ENCODE measurements around the gene NOB1.

- no peak for TF ChIP-seq EZH2 (IDR thresholded peaks at IDR 0.05; ENCODE audit: borderline replicate concordance, low read depth, low read length, severe bottlenecking)
- TF ChIP-seq, protein P1, sequence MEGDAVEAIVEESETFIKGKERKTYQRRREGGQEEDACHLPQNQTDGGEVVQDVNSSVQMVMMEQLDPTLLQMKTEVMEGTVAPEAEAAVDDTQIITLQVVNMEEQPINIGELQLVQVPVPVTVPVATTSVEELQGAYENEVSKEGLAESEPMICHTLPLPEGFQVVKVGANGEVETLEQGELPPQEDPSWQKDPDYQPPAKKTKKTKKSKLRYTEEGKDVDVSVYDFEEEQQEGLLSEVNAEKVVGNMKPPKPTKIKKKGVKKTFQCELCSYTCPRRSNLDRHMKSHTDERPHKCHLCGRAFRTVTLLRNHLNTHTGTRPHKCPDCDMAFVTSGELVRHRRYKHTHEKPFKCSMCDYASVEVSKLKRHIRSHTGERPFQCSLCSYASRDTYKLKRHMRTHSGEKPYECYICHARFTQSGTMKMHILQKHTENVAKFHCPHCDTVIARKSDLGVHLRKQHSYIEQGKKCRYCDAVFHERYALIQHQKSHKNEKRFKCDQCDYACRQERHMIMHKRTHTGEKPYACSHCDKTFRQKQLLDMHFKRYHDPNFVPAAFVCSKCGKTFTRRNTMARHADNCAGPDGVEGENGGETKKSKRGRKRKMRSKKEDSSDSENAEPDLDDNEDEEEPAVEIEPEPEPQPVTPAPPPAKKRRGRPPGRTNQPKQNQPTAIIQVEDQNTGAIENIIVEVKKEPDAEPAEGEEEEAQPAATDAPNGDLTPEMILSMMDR (IDR thresholded peaks at IDR 0.05; ENCODE audit: borderline replicate concordance, extremely low read depth, low read length, poor library complexity, severe bottlenecking), result no peak
Observed at GRCh38 chr16:69718111-69718764, 36.5 kb downstream of the NOB1 start.
